M059J (cell line): ENCODE measurements around the gene CTSL. TPM values are rescaled to one million over a fixed set of nuclear protein-coding genes. Genes with fewer than 3 reads are reported as not detected.

ENCODE experiments used
- DNase-seq: peaks from one replicate; pipeline ENCODE4 v3.0.0-alpha.2; 2012; ENCODE audit warnings: low read depth
- total RNA-seq: library from RNA; depleted of rRNA; stranded (reverse); fragments of >200 nt; shearing (Covaris generic); gene quantifications from 2 replicates; pipeline ENCODE4 v1.2.3, GENCODE V29; 2014

The CTSL gene
- total RNA-seq, 1 experiment from 2014 or later, result 202 TPM

DNA sequence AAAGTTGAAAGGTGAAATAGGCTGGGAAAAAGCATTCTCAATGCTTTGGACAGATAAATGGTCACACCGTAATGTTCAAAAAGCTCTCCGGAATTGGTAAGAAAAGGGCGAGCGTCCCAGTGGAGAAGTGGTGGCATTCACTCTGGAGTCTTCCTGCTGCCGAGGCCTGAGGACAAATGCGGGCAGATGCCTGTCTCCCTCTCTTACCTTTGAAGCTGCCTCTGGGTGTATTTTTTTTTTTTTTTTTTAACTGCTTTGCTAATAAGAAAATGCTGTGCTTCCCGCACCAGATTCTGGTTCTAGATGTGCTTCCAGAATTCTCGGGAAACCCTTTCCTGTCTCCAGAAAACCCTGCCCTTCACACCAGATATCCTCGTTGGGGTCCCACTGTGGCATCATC is 24.4 kb upstream of the CTSL start:
- DNase-seq, result no peak

GRCh38 chr9:87701931-87702421 is 23.9 kb upstream of the CTSL start:
- DNase-seq, result peak; percentile 60

DNA sequence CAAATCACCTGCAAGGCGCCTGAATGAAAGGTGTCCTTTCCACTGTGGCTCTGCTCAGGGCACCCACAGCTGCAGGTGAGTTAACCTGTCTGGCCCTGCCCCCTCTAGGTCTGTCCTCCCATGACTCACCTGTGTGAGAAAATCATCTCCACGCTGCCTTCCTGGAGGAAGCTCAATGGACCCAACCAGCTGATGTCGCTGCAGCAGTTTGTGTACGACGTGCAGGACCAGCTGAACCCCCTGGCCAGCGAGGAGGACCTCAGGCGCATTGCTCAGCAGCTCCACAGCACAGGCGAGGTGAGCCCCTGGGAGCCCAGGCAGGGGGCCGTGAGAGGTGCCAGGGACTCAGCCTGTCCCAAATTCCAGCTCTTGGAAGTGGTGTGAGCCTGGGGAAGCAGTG is 23.0 kb upstream of the CTSL start:
- no peak for DNase-seq

GRCh38 chr9:87703636-87704276 is 22.2 kb upstream of the CTSL start:
- DNase-seq, result peak; percentile 66

GRCh38 chr9:87704342-87704741 is 21.6 kb upstream of the CTSL start:
- no peak for DNase-seq

GRCh38 chr9:87706066-87706739 is 19.7 kb upstream of the CTSL start:
- DNase-seq, result no peak

DNA sequence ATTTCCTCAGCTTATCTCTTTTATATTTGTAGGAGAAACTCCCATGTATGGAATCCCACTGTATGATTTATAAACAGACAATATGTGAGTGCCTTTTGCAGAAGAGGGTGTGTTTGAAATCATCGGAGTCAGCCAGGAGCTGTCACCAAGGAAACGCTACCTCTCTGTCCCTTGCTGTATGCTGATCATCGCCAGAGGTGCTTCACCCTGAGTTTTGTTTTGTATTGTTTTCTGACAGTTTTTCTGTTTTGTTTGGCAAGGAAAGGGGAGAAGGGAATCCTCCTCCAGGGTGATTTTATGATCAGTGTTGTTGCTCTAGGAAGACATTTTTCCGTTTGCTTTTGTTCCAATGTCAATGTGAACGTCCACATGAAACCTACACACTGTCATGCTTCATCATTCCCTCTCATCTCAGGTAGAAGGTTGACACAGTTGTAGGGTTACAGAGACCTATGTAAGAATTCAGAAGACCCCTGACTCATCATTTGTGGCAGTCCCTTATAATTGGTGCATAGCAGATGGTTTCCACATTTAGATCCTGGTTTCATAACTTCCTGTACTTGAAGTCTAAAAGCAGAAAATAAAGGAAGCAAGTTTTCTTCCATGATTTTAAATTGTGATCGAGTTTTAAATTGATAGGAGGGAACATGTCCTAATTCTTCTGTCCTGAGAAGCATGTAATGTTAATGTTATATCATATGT is 18.0 kb upstream of the CTSL start:
- DNase-seq, result no peak

- DNase-seq, result no peak
Measured at GRCh38 chr9:87708546-87708945, 17.4 kb upstream of the CTSL start.

DNA sequence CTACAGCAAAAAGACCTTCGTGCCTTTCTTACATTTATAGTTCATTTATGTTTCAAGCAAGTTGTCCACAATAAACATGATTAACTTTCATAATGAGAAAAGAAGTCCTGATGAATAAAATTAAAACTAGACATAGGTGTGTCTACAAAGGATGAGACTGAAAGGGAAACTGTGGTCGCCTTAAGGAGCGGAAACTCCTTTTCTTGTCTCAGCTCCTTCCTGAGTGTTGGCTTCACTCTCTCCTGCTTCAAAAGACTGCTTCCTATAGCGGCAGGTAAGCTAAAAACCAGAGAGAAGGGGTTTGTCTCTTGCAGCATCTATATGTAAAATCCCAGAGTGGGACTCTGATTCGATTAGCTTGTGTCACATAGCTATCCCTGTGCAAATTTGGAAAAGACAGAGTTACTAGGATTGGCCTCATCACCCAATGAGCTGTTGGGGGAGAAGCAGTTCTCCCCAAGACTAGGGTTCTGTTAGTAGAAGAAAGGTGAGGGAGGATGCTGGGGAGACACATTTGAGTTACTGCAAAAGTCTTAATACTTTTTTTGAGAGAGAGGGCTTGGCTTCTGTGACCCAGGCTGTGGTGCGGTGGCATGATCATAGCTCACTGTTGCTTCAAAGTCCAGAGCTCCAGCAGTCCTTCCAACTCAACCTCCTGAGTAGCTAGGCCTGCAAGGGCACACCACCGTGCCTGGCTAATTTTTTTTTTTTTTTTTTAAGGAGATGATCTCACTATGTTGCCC is 16.8 kb upstream of the CTSL start:
- DNase-seq, result no peak

- no peak for DNase-seq
Measured at GRCh38 chr9:87710443-87710842, 15.5 kb upstream of the CTSL start.

DNA sequence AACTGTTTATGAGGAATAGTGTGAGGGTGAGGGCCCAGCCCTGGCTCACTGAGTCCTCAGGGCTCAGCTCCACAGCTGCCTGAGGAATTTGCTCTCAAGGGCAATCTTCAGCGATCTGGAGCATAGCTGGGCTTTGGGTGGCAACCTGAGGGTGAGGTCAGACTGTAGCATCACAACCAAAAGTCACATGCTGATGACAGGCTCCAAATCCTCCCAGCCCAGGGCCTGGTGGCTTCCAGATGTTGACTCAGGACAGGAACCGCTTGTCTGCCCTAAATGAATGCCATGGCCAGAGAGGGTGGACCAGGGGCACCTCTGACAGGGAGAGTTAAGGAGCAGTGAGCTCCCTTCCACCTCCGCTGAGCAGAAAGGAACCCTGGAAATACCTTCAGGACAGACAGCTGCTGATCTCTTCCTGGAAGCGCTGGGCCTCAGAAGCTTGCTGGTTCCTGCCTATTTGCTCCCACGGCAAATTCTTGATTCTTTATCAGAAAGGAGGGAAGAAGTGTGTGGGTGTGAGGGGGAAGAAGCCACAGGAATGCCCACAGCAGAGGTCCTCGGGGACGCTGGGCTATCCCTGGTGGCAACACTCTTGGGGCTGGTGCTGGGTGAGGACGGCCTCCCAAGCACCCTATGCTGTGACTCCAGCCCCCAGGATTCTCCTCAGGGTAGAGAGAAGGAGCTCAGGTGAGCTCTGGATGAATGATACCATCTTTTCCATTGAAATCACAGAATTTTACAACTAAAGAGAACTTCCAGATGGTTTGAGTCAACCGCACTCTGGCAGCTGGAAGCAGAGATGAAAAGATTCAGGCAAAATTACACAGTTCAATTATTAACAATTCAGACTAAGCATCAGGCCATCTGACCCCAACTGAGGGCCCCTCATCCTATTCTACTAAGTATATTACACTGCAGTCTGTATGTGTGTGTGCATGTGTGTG is 13.8 kb upstream of the CTSL start:
- peak; percentile 80 for DNase-seq

GRCh38 chr9:87712801-87713277 is 13.1 kb upstream of the CTSL start:
- no peak for DNase-seq

DNA sequence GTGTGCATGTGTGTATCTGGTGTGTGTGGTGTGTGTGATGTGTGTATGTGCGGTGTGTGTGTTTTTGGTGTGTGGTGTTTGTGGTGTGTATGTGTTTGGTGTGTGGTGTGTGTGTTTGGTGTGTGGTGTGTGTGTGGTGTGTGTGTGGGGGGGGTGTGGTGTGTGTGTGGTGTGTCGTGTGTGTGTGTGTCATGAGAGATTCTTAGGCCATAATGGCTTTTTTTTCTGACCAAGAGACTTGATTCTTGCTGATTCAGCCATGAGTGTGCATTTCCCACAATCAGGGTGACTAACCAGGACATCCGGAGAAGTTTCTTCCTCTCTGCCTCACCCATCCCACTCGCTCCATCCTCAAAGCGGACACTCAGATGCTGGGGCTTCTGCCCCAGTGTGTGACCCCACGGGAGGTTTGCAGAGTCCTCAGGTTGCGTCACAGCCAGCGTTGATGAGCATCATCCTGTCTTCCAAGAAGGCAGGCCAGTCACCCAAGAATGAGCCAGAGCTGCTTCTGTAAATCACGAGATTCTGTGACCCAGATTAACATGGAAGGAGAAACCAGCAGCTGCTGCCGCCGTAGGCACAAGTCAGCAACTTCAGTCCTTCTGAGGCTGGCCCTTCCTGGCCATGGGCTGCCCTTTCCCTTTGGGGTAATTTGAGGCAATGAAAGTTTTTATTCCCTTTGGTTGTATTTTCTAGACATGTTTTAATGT is 12.5 kb upstream of the CTSL start:
- DNase-seq, result peak; percentile 99

GRCh38 chr9:87713988-87714330 is 12.0 kb upstream of the CTSL start:
- no peak for DNase-seq

- DNase-seq, result peak; percentile 70
Measured at GRCh38 chr9:87714819-87715218, 11.1 kb upstream of the CTSL start.

DNA sequence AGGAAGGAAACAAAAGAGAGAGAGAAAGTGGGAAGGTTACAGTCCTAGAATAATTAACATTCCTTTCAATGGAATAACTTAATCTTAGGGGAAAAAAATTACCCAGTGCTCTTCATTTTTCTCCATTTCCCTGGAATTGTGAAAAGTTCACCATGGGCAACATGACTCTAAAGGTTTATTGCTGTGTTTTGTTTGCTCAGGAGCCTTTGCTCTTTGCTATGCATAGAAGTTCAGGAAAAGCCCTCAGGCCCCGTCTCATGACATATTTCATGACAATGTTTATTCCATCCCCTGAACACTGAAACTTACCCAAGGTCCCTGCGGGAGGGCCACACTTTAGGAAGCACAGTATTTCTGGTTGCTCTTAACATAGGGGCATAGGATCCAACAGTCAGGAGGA is 9.8 kb upstream of the CTSL start:
- DNase-seq, result peak; percentile 41

GRCh38 chr9:87717456-87717855 is 8.5 kb upstream of the CTSL start:
- DNase-seq, result no peak

- DNase-seq, result no peak
Measured at GRCh38 chr9:87718231-87718630, 7.7 kb upstream of the CTSL start.

GRCh38 chr9:87718852-87719612 is 6.9 kb upstream of the CTSL start:
- DNase-seq, result no peak

DNA sequence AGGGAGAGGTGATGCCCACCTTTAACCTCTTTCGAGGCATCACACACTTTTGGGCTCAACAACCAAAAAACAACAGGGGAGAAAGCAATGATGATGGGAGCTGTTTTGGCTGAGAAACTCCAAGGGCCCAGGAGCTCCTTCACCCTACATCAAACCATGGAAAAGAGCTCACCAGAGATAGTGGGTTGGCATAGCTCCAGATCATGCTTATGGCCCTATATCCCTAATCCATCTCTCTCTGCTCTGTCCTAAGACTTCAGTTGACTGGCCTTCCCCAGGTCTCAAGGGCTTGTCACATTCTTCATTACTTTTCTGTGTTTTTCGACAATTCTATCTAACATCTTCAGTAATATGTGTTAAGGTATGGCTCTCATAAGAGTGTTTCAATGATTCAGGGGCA is 5.7 kb upstream of the CTSL start:
- DNase-seq, result no peak
